SKM-1 treated with dmso at 0.1 percent for 144 hours (cell line): ENCODE data around the gene PPARG.
A peak's percentile ranks its signal among the peaks of the same experiment; 100 is the strongest.

Source experiments
- DNase-seq: peaks from one replicate; lab custom pipeline; 2025; ENCODE audit not compliant: unreplicated experiment; lab: John Stamatoyannopoulos, UW

Gene PPARG

GRCh38 chr3:12309716-12310115 is 20.8 kb downstream of the PPARG start:
- no peak for DNase-seq

- no peak for DNase-seq
These were observed 23.1 kb downstream of the PPARG start for GRCh38 chr3:12312010-12312409.

GRCh38 chr3:12313519-12313918 is 24.6 kb downstream of the PPARG start:
- DNase-seq, result no peak

- DNase-seq, result no peak
These were observed 27.4 kb downstream of the PPARG start for GRCh38 chr3:12316253-12316652.

- DNase-seq, result no peak
These were observed 28.0 kb downstream of the PPARG start for GRCh38 chr3:12316729-12317351.

GRCh38 chr3:12317914-12318313 is 29.0 kb downstream of the PPARG start:
- peak; percentile 17 for DNase-seq

GRCh38 chr3:12318758-12319621 is 30.1 kb downstream of the PPARG start:
- DNase-seq, result no peak

GRCh38 chr3:12321015-12321414 is 32.1 kb downstream of the PPARG start:
- no peak for DNase-seq

GRCh38 chr3:12323237-12323636 is 34.4 kb downstream of the PPARG start:
- peak; percentile 74 for DNase-seq

- peak; percentile 97 for DNase-seq
These were observed 37.0 kb downstream of the PPARG start for GRCh38 chr3:12325586-12326515.

- DNase-seq, result peak; percentile 24
These were observed 38.2 kb downstream of the PPARG start for GRCh38 chr3:12327021-12327420.

- DNase-seq, result peak; percentile 68
These were observed 39.4 kb downstream of the PPARG start for GRCh38 chr3:12328132-12328836.

- DNase-seq, result no peak
These were observed 40.1 kb downstream of the PPARG start for GRCh38 chr3:12328837-12329462.

GRCh38 chr3:12334786-12335185 is 45.9 kb downstream of the PPARG start:
- no peak for DNase-seq

- no peak for DNase-seq
These were observed 46.6 kb downstream of the PPARG start for GRCh38 chr3:12335421-12335820.

GRCh38 chr3:12336099-12336498 is 47.2 kb downstream of the PPARG start:
- peak; percentile 90 for DNase-seq

GRCh38 chr3:12338595-12339546 is 50.0 kb downstream of the PPARG start:
- no peak for DNase-seq

- DNase-seq, result no peak
These were observed 51.0 kb downstream of the PPARG start for GRCh38 chr3:12339701-12340480.
